HPDE6-E6E7 (cell line): Measurements from ENCODE around the gene HARS1.
A peak's percentile ranks its signal among the peaks of the same experiment; 100 is the strongest.
"Not testable (repeated sequence)": the region's sequence is repeated elsewhere in the genome, so short reads cannot be mapped to it uniquely, and the experiment has no call there.

ENCODE experiments used
- DNase-seq: peaks from one replicate; pipeline ENCODE4 v3.0.0; 2011; ENCODE audit warnings: missing footprints; ENCODE audit errors: extremely low spot score

The HARS1 gene, protein sequence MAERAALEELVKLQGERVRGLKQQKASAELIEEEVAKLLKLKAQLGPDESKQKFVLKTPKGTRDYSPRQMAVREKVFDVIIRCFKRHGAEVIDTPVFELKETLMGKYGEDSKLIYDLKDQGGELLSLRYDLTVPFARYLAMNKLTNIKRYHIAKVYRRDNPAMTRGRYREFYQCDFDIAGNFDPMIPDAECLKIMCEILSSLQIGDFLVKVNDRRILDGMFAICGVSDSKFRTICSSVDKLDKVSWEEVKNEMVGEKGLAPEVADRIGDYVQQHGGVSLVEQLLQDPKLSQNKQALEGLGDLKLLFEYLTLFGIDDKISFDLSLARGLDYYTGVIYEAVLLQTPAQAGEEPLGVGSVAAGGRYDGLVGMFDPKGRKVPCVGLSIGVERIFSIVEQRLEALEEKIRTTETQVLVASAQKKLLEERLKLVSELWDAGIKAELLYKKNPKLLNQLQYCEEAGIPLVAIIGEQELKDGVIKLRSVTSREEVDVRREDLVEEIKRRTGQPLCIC

DNA sequence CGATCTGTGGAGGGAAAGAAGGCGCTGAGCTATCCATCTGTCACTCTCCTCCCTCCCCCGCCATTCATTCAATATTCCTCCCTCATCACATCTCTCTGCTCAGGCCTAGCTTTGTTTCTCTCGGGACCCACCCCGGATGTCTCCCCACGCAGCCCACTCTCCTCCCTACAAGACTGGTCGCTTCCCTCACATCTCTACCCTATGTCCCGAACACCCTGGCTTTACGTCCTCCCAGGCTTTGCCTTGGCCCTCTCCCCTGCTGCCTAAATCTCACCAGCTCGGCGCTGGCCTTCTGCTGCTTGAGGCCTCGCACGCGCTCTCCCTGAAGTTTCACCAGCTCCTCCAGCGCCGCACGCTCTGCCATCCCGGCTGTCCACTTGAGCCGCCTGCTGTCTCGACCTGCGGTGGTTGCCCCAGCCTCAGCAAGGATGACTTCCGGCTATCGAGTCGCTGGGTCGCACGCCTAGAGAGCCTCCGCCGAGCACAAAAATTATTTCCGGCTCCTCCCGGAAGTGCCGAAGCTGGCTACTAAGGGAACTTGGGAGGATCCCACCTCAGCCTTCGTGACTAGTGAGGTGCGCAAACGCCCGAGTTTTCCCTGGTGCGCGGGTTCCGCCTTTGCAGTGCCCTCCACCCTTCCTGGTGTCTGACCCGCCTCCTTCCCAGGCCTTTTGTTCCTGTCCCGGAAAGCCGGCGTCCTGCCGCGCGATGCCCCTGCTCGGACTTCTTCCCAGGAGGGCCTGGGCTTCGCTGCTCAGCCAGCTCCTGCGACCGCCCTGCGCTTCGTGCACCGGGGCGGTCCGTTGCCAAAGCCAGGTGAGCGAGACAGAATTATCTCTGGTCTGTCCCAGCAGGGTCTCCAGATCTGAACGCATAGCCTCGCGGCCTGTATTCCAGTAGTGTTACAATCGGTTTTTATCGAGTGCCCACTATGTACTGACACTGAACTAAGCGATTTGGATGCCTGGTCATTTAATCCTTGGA lies at the start of gene HARS1, which contains the start of gene HARS2:
TSS of gene HARS1 (minus strand) at position 430 of the 984 bp plus-strand sequence. CDS start at position 364, 66 bp downstream.
TSS of gene HARS2 (plus strand) at position 515 of the 984 bp plus-strand sequence. CDS start at position 709, 194 bp downstream.
- DNase-seq = peak; percentile 96

DNA sequence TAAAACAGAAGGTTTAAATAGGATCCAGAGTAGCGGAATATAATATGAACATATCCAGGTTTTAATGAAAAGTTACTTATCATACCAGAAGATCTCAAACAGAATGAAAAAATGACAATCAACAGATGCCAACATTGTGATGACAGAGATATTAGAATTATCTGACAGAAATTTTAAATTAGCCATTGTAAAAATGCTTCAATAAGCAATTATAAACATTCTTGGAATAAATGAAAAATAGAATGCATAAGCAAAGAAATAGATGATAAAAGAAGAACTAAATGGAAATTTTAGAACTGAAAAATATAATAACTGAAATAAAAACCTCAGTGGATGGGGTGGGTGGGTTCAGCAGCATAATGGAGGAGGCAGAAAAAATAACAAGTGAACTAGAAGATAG lies 46.3 kb upstream of the HARS1 start:
- DNase-seq = no peak

DNA sequence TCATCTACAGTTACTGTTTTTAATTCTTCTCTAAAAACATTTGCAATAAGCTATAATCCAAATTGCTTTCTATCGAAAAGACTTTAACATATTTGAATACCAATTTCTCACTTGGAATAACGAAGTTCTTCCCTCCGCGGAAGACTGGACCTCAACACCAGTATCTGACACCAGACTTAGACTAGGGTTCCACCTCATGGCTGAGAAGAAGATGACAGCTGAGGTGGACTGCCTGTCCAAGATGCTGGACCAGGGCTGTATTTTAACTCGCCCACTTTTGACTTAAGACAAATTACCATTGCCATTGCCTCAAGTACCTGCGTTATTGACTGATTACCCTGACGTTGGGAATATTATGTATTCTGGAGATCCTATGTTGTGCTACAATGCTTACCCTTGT lies 43.2 kb upstream of the HARS1 start:
- DNase-seq = no peak

DNA sequence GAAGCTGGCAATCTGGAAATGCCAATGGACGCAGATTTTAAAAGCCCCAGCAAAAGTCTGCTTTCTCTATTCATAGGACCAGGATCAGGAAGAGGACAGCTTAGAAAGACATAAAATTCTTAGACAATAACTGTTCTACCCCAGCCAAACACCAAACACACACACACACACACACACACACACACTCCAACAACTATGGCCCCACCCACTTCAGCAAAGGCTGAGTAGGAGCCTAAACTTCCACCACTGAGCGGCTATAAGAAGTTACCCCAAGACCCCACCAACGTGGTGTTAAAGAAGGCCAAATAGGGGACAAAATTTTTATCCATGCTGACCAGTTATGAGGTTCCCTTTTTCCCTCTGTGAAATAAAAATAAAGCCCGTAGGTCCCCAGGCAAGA lies 41.9 kb upstream of the HARS1 start:
- no peak for DNase-seq

DNA sequence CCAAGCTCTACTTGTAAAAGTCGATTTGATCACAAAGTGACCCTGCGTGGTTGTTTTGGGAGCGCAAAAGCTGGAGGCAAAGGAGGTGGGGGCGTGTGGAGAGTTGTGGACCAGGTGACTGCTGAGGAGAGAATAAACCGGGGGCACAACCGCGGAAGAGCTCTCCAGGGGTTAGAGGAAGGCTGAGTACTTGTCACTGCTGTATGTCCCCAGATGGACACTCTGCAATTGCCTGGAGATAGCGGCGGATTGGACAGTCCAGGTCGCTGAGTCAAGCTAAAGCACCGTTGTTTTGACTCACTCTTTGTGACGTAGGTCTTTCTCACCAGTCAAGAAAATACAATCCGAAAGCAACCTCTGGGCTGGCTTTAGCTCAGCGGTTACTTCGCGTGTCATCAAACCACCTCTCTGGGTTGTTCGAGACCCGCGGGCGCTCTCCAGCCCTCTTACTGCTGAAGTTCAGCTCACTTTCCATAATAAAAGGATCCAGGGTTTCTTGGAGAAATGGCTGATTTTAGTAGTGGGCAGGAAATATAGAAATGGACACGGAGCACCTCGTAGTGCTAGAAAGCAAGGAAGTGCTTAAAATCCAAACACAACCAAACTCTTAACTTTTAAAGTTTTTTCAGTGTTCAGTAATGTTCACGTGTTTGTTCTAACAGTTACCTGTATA lies 34.8 kb upstream of the HARS1 start:
- peak; percentile 86 for DNase-seq

DNA sequence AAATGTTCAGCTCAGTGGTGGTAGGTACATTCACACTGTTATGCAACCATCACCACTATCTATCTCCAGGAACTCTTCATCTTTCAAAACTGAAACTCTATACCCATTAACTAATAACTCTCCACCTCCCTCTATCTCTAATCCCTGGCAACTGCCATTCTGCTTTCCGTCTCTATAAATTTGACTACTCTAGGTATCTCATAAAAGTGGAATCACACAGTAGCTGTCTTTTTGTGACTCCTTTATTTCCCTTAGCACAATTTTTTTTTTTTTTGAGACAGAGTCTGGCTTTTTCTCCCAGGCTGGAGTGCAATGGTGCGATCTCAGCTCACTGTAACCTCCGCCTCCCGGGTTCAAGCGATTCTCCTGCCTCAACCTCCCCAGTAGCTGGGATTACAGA lies 30.2 kb upstream of the HARS1 start:
- not testable (repeated sequence) for DNase-seq

DNA sequence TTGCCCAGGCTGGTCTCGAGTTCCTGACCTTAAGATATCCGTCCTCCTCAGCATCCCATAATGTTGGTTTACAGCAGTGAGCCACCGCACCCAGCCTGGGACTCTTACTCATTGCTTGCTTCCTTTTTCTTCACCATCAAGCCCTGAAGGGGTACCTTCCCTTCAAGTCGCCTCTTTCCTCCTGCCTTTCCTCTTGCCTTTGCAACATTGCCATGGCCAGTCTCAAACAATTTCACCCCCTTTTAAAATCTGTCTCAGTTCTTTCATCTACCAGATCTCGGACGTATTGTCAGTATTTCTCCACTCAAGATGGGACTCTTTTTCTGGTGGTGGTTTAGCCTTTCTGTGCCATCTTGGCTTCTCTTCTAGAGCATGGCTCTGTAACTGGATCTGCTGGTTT lies 29.6 kb upstream of the HARS1 start:
- not testable (repeated sequence) for DNase-seq

DNA sequence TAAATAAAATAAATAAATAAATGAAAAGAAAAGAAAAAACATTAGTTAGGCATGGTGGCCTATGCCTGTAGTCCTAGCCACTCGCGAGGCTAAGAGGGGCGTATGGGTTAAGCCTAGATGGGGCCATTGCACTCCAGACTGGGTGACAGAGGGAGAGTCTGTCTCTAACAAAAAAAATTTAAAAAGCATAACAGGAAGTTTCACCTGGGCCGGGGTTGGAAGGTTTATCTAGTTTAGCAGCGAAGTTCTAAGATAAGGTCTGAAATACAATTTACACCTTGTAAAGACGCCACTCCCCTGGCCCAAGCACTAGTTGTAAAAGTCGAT lies 27.1 kb upstream of the HARS1 start:
- DNase-seq = no peak

DNA sequence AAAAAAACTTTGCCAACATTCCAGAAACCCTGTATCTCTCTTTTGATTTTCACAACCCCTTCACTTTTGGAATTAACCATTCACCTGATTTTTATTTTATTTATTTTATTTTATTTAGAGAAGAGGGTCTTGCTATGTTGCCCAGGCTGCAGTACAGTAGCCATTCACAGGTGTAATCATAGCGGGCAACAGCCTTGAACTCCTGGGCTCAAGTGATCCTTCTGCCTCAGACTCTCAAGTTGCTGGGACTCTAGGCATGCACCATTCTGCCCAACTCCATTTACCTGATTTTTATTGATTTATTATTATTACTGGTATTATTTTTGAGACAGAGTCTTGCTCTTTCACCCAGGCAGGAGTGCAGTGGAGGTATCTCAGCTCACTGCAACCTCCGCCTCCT lies 25.1 kb upstream of the HARS1 start:
- DNase-seq = not testable (repeated sequence)

DNA sequence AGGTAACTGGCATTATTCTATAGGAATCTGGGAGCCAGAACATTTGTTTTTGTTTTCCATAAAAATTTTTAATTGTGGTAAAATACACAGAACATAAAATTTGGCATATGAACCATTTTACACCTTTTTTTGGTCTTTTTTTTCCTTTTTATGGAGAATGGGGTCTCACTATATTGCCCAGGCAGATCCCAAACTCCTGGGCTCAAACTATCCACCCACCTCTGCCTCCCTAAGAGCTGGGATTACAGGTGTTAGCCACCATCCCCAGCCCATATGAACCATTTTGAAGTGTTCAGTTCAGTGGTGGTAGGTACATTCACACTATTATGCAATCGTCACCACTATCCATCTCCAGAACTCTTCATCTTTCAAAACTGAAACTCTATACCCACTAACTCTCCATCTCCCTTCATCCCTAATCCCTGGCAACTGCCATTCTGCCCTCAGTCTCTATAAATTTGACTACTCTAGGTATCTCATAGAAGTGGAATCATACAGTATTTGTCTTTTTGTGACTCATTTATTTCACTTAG lies 22.5 kb upstream of the HARS1 start:
- DNase-seq = no peak

DNA sequence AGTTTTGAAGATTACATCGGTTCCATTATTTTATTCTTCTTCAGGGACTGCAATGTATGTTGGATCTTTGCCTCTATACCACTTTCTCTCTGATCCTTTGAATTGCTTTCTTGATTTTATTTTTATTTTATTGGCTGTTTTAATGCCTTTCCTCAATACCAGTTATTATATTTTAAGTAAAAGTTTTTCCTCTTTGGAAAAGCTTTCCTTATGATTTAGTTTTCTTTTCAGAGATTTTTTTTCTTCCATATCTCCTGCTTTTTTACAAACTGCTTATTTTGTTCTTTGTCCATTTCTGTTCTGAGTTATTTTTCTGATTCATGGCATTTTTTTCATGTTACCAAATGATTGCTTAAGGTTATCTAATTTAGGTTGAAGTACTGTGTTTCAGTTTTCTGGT lies 20.6 kb upstream of the HARS1 start:
- DNase-seq = no peak

DNA sequence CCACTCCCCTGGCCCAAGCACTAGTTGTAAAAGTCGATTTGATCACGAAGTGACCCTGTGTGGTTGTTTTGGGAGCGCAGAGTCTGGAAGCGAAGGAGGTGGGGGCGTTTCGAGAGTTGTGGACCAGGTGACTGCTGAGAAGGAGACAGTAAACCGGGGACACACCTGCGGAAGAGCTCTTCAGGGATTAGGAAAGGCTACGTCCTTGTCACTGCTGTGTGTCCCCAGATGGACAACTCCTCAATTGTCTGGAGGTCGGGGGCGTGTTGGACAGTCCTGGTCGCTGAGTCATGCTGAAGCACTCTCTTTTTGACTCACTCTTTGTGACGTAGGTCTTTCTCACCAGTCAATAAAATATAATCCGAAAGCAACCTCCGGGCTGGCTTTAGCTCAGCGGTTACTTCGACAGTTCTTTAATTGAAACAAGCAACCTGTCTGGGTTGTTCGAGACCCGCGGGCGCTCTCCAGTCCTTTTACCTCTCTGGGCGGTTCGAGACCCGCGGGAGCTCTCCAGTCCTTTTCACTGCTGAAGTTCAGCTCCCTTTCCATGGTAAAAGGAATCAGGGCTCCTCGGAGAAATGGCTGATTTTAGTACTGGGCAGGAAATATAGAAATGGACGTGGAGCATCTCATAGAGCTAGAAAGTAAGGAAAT lies 19.9 kb upstream of the HARS1 start:
- DNase-seq = peak; percentile 88

DNA sequence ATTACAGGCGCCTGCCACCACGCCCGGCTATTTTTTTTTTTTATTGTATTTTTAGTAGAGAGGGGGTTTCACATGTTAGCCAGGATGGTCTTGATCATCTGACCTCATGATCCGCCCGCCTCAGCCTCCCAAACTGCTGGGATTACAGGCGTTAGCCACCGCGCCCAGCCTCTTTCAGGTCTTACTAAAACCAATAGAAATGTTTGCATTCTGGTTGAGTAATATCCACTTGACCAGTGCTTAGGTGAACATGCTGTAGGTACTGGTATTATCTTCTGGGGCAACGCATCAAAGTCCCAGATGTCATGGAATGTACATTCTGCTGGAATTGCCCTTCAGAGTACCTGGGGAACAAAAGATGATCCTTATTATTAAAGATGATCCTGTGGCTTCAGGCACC lies 17.6 kb upstream of the HARS1 start:
- not testable (repeated sequence) for DNase-seq

DNA sequence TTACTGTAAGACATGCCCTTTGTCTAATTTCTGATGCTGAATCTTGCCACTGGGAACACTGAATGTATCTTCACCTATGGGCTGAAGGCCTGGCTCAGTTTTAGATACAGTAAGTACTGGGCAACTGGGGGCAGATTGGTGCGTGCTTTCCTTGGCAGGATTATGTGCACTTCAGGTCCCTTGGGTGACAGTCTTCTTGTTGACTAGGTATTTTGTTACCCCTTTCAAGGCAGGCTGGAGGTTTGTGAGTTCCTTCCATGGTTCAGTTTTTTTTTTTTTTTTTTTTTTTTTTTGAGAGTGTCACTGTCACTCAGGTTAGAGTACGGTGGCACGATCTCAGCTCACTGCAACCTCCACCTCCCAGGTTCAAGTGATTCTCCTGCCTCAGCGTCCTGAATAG lies 16.6 kb upstream of the HARS1 start:
- no peak for DNase-seq

DNA sequence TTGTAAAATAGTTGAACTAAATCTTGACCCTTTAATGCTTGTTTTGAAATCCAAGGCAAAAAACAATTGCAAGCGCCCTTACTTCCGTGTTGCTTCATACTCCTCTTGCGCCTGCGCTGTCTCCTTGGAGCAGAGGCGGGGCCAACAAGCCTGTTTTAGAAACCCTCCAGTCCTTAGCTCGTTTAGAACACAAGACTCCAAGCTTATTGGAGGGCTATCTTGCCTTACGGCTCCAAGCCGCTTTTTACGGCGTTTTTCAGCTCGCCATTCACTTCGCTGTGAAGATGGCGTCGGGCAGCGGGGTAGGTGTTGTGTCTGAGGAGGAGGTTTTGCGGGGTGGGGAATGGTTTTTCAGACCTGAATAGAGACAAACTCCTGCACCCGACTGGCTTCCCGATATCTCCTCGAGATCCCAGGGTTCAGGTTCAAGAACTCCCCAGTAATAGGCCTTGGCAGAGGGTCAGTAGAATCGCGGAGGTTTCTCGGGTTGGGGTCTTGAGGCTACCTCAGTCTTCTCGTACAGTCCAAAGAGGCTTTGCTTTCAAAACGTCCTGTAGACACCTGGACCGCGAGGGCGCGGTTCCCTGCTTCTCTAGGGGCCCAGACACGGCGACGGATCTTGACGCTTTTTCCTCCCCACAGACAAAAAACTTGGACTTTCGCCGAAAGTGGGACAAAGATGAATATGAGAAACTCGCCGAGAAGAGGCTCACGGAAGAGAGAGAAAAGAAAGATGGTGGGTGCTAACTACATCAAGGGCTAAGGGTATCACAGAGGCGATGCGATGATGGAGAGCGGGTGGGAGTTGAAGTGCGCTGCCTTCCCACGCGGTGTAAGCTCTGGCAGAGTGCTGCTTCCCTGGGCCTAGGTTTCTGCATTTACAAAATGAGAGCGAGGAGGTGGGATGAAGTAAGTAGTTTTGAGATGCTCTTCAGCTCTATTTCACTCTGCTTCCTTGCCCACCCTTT lies 9.3 kb upstream of the HARS1 start, which contains the start of gene ZMAT2:
TSS of gene ZMAT2 (plus strand) at position 271 of the 968 bp plus-strand sequence. CDS start at position 285, 14 bp downstream.
- peak; percentile 94 for DNase-seq

DNA sequence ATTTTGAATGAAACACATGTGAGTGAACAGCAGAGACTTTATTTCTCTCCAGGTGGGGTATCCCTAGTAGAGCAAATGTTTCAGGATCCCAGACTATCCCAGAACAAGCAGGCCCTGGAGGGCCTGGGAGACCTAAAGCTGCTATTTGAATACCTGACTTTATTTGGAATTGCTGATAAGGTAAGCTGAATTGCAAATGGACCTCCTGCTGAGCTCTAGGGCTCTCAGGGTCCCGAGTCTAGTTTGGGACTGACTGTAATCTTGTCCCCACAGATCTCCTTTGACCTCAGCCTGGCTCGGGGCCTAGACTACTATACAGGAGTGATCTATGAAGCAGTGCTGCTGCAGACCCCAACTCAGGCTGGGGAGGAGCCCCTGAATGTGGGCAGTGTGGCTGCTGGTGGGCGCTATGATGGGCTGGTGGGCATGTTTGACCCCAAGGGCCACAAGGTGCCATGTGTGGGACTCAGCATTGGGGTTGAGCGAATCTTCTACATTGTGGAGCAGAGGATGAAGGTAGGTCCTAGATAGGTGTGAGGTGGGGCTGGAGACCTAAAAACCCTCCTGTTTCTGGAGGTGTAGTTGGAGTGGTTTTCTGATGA lies 5.8 kb upstream of the HARS1 start:
- DNase-seq = no peak

DNA sequence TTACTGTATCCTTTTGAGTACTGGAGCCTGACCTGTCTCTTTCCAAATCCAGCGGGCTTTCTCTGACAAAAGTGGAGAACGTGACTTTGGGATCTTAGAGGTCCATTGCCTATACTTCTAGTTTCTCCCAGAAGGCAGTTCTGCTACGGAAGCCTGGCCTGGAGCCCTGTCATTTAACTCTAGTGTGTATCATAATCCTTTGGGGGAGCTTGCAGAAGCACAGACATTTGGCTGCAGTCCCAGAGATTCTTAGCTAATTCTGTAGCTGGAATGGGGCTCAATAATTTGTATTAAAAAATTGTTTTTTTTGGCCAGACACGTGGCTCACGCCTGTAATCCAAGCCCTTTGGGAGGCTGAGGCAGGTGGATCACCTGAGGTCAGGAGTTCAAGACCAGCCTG lies 3.1 kb upstream of the HARS1 start:
- no peak for DNase-seq

DNA sequence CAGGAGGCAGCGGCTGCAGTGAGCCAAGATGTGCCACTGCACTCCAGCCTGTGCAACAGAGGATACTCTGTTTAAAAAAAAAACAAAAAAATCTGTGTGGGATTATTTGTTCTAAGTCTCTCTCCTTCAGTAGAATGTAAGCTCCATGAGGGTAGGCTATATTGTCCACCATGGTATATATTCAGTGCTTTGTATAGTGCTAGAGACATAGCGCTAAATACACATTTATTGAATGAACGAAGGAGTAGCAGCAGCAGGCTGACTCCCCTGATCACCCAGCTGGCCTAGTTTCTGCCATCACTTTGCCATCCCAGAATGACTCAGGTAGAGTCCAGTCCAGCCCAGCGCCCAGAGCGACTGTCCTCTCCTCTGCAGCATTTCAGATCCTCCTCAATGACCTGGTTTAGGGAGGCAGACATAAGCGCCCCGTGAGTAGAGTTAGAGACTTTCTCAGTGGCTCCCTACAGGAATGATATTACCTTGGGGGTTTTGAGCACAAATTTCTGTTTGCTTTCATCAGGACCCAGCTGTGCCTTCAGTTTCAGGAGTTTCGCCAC lies 716 bp downstream of the HARS1 start:
- no peak for DNase-seq

DNA sequence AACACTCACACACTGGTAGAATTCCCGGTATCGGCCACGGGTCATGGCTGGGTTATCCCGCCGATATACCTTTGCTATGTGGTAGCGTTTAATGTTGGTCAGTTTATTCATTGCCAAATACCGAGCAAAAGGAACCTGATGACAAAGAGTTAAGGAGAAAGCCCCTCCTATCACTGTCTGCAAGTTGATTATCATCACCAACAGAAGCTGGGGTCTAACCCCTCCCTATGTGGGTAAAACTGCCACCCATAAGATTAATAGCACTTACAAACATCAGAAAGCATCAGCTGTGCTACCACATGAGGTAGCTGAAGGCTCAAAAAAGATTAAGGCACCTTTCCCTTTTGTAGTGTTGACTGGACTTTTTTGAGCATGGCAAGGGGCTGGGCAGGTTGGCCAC lies 12.2 kb downstream of the HARS1 start:
- DNase-seq = no peak
